ENCODE measurements around the gene ENPP7.

DNA sequence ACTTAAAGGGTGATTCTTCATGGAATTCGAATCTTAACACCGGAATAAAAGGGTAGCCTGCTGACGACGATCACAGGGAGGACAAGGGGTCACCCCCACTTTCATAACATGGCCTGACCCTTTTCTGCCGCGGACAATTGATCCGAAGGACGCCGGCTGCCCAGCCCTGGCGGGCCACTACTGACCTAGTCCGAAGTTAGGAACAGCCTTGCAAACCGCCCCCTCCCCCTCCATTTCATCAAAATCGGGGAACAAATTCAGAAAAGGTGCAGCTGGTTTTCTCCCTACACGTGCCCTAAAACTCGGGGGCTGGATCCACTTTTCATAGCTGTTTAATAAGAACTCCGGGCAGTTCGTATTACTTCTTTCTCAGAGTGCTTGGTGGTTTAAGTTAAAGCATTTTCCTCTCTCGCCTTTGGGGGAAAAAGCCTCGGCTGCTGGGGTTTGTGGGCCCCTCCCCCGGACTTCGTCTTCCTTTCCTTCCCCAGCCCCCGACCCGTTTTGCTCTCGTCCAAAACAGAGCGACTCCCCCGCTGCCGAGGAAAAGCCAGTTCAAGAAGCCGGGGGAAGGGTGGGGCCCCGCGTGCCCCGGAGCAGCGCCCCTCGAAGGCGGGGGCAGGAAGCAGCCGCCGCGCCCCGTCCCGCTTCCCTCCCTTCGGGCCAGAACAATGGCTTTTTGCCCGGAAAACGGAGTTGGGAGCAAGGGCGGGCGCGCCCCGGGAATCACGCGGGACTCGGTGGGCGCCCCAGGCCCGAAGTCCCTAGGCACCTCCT is 46.6 kb downstream of the ENPP7 start:
- TF ChIP-seq, protein P1, sequence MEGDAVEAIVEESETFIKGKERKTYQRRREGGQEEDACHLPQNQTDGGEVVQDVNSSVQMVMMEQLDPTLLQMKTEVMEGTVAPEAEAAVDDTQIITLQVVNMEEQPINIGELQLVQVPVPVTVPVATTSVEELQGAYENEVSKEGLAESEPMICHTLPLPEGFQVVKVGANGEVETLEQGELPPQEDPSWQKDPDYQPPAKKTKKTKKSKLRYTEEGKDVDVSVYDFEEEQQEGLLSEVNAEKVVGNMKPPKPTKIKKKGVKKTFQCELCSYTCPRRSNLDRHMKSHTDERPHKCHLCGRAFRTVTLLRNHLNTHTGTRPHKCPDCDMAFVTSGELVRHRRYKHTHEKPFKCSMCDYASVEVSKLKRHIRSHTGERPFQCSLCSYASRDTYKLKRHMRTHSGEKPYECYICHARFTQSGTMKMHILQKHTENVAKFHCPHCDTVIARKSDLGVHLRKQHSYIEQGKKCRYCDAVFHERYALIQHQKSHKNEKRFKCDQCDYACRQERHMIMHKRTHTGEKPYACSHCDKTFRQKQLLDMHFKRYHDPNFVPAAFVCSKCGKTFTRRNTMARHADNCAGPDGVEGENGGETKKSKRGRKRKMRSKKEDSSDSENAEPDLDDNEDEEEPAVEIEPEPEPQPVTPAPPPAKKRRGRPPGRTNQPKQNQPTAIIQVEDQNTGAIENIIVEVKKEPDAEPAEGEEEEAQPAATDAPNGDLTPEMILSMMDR (IDR thresholded peaks at IDR 0.05): no peak
- TF ChIP-seq POLR2A (IDR thresholded peaks at IDR 0.05): no peak
